HG03558 (cell line): Measurements from ENCODE around the gene LMOD1.
"Not testable (repeated sequence)": the region's sequence is repeated elsewhere in the genome, so short reads cannot be mapped to it uniquely, and the experiment has no call there.

ENCODE experiments used
- ATAC-seq: cut with Tn5 transposase; IDR thresholded peaks from one replicate; pipeline ENCODE4 v1.9.1; 2021; ENCODE audit warnings: moderate number of reproducible peaks; ENCODE audit not compliant: unreplicated experiment; ENCODE audit errors: extremely low read depth

Gene LMOD1

GRCh38 chr1:201949491-201949890, 3.1 kb upstream of the LMOD1 start:
- ATAC-seq: no peak

- ATAC-seq: no peak
Measured at GRCh38 chr1:201947697-201948008, 1.3 kb upstream of the LMOD1 start.

GRCh38 chr1:201945863-201946223, 505 bp downstream of the LMOD1 start:
- ATAC-seq: no peak

GRCh38 chr1:201945157-201945556, 1.2 kb downstream of the LMOD1 start:
- ATAC-seq: no peak

GRCh38 chr1:201944639-201945038, 1.7 kb downstream of the LMOD1 start:
- ATAC-seq: no peak

- no peak for ATAC-seq
Measured at GRCh38 chr1:201944002-201944401, 2.3 kb downstream of the LMOD1 start.

- ATAC-seq: no peak
Measured at GRCh38 chr1:201942129-201942495, 4.2 kb downstream of the LMOD1 start.

- ATAC-seq: no peak
Measured at GRCh38 chr1:201941420-201942128, 4.8 kb downstream of the LMOD1 start.

GRCh38 chr1:201940316-201940715, 6.0 kb downstream of the LMOD1 start:
- ATAC-seq: not testable (repeated sequence)

- no peak for ATAC-seq
Measured at GRCh38 chr1:201939574-201939973, 6.8 kb downstream of the LMOD1 start.

GRCh38 chr1:201939148-201939547, 7.2 kb downstream of the LMOD1 start:
- no peak for ATAC-seq

GRCh38 chr1:201938440-201939035, 7.8 kb downstream of the LMOD1 start:
- ATAC-seq: no peak

- ATAC-seq: no peak
Measured at GRCh38 chr1:201937624-201938213, 8.6 kb downstream of the LMOD1 start.

GRCh38 chr1:201933840-201934430, 12.4 kb downstream of the LMOD1 start:
- no peak for ATAC-seq

GRCh38 chr1:201930803-201931202, 15.5 kb downstream of the LMOD1 start:
- no peak for ATAC-seq

GRCh38 chr1:201930137-201930536, 16.2 kb downstream of the LMOD1 start:
- no peak for ATAC-seq

- no peak for ATAC-seq
Measured at GRCh38 chr1:201928266-201928665, 18.1 kb downstream of the LMOD1 start.

- ATAC-seq: no peak
Measured at GRCh38 chr1:201925981-201926645, 20.2 kb downstream of the LMOD1 start.

- no peak for ATAC-seq
Measured at GRCh38 chr1:201925301-201925567, 21.1 kb downstream of the LMOD1 start.

GRCh38 chr1:201921952-201922558, 24.3 kb downstream of the LMOD1 start:
- no peak for ATAC-seq

- no peak for ATAC-seq
Measured at GRCh38 chr1:201918343-201918742, 28.0 kb downstream of the LMOD1 start.
